GM12872 (cell line): Measurements from ENCODE around the gene DYNLT3.

Experiments used
- TF ChIP-seq, protein P1 (sequence below): IDR thresholded peaks from 3 replicates; pipeline ENCODE4 v1.5.1; 2011; ENCODE audit warnings: low read depth, mild to moderate bottlenecking, low read length, moderate library complexity; ENCODE audit not compliant: insufficient read depth

DYNLT3 gene

DNA sequence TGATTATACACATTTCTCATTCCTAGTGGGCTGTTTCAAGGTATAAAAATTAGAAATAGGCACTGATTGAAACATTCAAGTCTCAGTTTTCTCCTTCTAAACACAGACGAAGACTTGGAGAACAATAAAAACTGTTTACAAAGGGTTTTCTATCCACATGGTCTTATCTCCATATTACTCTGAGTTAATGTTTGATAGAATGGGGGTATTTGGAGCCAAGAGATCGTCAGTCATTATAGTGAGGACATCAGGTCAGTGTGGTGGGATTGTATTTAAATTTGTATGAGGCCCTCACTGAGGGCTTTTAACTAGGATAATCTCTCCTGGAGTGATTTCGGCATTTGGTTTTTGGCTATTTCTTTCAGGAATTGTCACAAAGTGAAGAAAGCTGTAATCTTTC is 16.4 kb upstream of the DYNLT3 start:
- TF ChIP-seq, protein P1, sequence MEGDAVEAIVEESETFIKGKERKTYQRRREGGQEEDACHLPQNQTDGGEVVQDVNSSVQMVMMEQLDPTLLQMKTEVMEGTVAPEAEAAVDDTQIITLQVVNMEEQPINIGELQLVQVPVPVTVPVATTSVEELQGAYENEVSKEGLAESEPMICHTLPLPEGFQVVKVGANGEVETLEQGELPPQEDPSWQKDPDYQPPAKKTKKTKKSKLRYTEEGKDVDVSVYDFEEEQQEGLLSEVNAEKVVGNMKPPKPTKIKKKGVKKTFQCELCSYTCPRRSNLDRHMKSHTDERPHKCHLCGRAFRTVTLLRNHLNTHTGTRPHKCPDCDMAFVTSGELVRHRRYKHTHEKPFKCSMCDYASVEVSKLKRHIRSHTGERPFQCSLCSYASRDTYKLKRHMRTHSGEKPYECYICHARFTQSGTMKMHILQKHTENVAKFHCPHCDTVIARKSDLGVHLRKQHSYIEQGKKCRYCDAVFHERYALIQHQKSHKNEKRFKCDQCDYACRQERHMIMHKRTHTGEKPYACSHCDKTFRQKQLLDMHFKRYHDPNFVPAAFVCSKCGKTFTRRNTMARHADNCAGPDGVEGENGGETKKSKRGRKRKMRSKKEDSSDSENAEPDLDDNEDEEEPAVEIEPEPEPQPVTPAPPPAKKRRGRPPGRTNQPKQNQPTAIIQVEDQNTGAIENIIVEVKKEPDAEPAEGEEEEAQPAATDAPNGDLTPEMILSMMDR: no peak

DNA sequence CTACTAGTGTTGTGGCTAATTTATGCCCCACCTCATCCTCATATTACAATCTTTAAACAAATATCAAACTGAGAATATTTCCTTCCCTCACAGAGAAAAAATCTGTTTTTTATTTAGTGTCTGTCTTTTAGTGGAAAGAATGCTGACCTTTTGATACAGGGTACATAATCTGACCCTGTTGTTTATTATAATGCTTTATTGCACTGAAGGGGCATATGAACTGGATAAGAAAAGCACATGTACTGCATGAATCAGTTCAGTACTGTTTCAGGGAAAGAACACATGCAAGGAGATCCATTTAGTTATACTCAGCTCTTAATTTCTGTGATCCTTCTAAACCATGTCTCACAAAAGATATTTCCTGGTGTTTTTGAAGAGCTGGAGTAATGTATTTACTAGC is 15.5 kb upstream of the DYNLT3 start:
- TF ChIP-seq, protein P1: no peak

GRCh38 chrX:37860721-37861120 is 13.3 kb upstream of the DYNLT3 start:
- TF ChIP-seq, protein P1: no peak

DNA sequence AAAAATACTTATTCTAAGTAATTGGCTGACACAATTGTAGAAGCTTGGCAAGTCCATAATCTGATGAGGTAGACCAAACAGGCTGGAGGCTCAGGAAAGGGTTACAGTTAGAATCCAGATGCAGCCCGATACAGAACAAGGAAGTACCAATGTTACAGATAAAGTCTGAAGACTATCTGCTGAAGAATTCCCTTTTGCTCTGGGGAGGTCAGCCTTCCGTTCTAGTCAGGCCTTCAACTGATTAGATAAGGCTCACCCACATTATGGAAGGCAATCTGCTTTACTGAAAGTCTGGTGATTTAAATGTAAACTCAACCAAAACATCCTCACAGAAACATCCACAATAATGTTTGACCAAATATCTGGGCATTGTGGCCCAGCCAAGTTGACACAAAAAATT is 7.4 kb upstream of the DYNLT3 start:
- TF ChIP-seq, protein P1: no peak

- TF ChIP-seq, protein P1: no peak
These were observed 6.8 kb upstream of the DYNLT3 start for GRCh38 chrX:37854148-37854547.

DNA sequence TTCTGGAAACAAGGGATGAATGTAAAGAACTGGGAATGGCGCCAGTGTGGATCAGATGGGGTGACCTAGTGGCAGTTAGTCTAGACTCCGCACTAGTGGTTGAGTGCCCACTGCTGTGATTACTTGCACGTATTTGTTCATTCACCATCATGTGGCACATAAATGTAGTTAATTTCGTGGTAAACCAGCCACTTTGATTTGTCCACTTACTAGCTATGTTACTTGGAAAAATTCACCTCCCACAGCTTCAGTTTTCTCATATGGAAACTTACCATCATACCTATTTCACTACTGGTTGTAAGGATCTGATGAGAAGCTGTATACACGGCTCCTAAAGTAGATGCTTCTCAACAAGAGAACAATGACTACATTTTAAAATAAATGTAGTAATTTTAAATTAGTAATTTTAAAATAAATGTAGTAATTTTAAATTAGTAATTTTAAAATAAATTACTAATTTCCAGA is 394 bp upstream of the DYNLT3 start:
- TF ChIP-seq, protein P1: no peak

- TF ChIP-seq, protein P1: no peak
These were observed 825 bp downstream of the DYNLT3 start for GRCh38 chrX:37846558-37846933.

GRCh38 chrX:37846141-37846540 is 1.2 kb downstream of the DYNLT3 start:
- TF ChIP-seq, protein P1: no peak
